HepG2 (cell line): ENCODE measurements around the gene NEK6. TPM values are rescaled to one million over a fixed set of nuclear protein-coding genes. Genes with fewer than 3 reads are reported as not detected.

Source experiments
- DNMT3B ChIP-seq: conservative IDR thresholded peaks from 2 replicates; pipeline ENCODE4 v1.6.1; 2016; ENCODE audit warnings: missing biosample characterization, control low read depth
- HDAC2 ChIP-seq: sonication (generic); formaldehyde crosslinking; IDR thresholded peaks from 2 replicates; pipeline ENCODE4 v1.4.0; 2020; ENCODE audit warnings: missing genetic modification reagents
- ISL2 ChIP-seq: sonication (generic); formaldehyde crosslinking; IDR thresholded peaks from 2 replicates; pipeline ENCODE4 v1.5.0; 2020; ENCODE audit warnings: missing genetic modification reagents
- MLXIP ChIP-seq: sonication (generic); formaldehyde crosslinking; IDR thresholded peaks from 2 replicates; pipeline ENCODE4 v1.9.0; 2021; ENCODE audit warnings: missing genetic modification reagents, borderline replicate concordance
- PBX3 ChIP-seq: sonication (generic); formaldehyde crosslinking; IDR thresholded peaks from 2 replicates; pipeline ENCODE4 v1.8.1; 2023; ENCODE audit warnings: missing genetic modification reagents, inconsistent platforms, borderline replicate concordance
- POLR2AphosphoS5 ChIP-seq: IDR thresholded peaks from 2 replicates; pipeline ENCODE4 v1.6.1; 2012; ENCODE audit warnings: low read depth, low read length
- PPARG ChIP-seq: conservative IDR thresholded peaks from 2 replicates; pipeline ENCODE4 v1.6.1; 2016; ENCODE audit warnings: missing biosample characterization, missing genetic modification reagents
- SOX6 ChIP-seq, 2 experiments: fragments of 450-650 bp in 1 of 2; sonication (generic) in 1 of 2; formaldehyde crosslinking in 1 of 2; IDR thresholded peaks; 2 replicates each; pipeline versions ENCODE4 v1.4.0 to v1.6.1; 2017 to 2020; ENCODE audit warnings: antibody characterized with exemption in 1 of 2, mild to moderate bottlenecking in 1 of 2, missing genetic modification reagents in 1 of 2
- TEAD3 ChIP-seq: optimal IDR thresholded peaks from 2 replicates; pipeline ENCODE3; 2016; ENCODE audit warnings: borderline replicate concordance
- TP53 ChIP-seq: sonication (generic); formaldehyde crosslinking; conservative IDR thresholded peaks from 2 replicates; pipeline ENCODE4 v1.4.0; 2020; ENCODE audit warnings: missing genetic modification reagents
- ZC3H4 ChIP-seq: sonication (generic); formaldehyde crosslinking; IDR thresholded peaks from 2 replicates; pipeline ENCODE4 v1.4.0; 2020; ENCODE audit warnings: missing genetic modification reagents, borderline replicate concordance
- ZFP41 ChIP-seq: sonication (generic); formaldehyde crosslinking; IDR thresholded peaks from 2 replicates; pipeline ENCODE4 v1.4.0; 2020; ENCODE audit warnings: mild to moderate bottlenecking, missing genetic modification reagents, borderline replicate concordance
- ZFY ChIP-seq: sonication (generic); formaldehyde crosslinking; IDR thresholded peaks from 2 replicates; pipeline ENCODE4 v1.4.0; 2020; ENCODE audit warnings: missing genetic modification reagents
- ZNF235 ChIP-seq: sonication (generic); formaldehyde crosslinking; IDR thresholded peaks from 2 replicates; pipeline ENCODE4 v1.8.1; 2023; ENCODE audit warnings: mild to moderate bottlenecking, missing genetic modification reagents, borderline replicate concordance
- ZNF24 ChIP-seq: fragments of 450-650 bp; IDR thresholded peaks from 2 replicates; pipeline ENCODE4 v1.6.1; 2017; ENCODE audit warnings: antibody characterized with exemption, mild to moderate bottlenecking
- ZNF34 ChIP-seq: sonication (generic); formaldehyde crosslinking; IDR thresholded peaks from 2 replicates; pipeline ENCODE4 v1.4.0; 2020; ENCODE audit warnings: mild to moderate bottlenecking, missing genetic modification reagents, borderline replicate concordance
- ZNF720 ChIP-seq: sonication (generic); formaldehyde crosslinking; IDR thresholded peaks from 2 replicates; pipeline ENCODE4 v1.4.0; 2020; ENCODE audit warnings: missing genetic modification reagents
- ZSCAN31 ChIP-seq: sonication (generic); formaldehyde crosslinking; IDR thresholded peaks from 2 replicates; pipeline ENCODE4 v1.5.0; 2020; ENCODE audit warnings: low read depth, mild to moderate bottlenecking, missing genetic modification reagents
- polyA plus RNA-seq, 8 experiments: library from polyadenylated mRNA; depleted of rRNA in 3 of 8; stranded (reverse) in 7 of 8; unstranded in 1 of 8; fragments of >200 nt; fragmentation: Illumina TruSeq in 4 of 8; extraction: Trizol in 4 of 8; gene quantifications; 2 replicates each; pipeline versions ENCODE4 v1.2.1 to v1.2.3, GENCODE V29; 2011 to 2016; ENCODE audit warnings: low read depth in 4 of 8, missing spikeins in 1 of 8, mixed read lengths in 1 of 8; ENCODE audit not compliant: insufficient read depth in 1 of 8
- total RNA-seq, 5 experiments: library from RNA; depleted of rRNA; stranded (reverse); fragments of >200 nt; fragmentation: Illumina TruSeq; extraction: Trizol; gene quantifications; 2 replicates each; pipeline ENCODE4 v1.2.3, GENCODE V29; 2016; ENCODE audit warnings: low read depth in 1 of 5
- TF ChIP-seq, protein P1 (sequence below): sonication (generic); formaldehyde crosslinking; IDR thresholded peaks from 2 replicates; pipeline ENCODE4 v1.4.0; 2020; ENCODE audit warnings: missing genetic modification reagents
- TF ChIP-seq, protein P2 (sequence below): sonication (generic); formaldehyde crosslinking; IDR thresholded peaks from 2 replicates; pipeline ENCODE4 v1.4.0; 2020; ENCODE audit warnings: mild to moderate bottlenecking, missing genetic modification reagents
- TF ChIP-seq, protein P3 (sequence below): sonication (generic); formaldehyde crosslinking; conservative IDR thresholded peaks from 2 replicates; pipeline ENCODE4 v1.8.1; 2023; ENCODE audit warnings: missing genetic modification reagents

The NEK6 gene
- total and polyA plus RNA-seq, 2 of the 13 experiments (the other 11 are each of a cell fraction or from before 2014, with no cell fraction given), result 30.4 to 119 TPM

DNA sequence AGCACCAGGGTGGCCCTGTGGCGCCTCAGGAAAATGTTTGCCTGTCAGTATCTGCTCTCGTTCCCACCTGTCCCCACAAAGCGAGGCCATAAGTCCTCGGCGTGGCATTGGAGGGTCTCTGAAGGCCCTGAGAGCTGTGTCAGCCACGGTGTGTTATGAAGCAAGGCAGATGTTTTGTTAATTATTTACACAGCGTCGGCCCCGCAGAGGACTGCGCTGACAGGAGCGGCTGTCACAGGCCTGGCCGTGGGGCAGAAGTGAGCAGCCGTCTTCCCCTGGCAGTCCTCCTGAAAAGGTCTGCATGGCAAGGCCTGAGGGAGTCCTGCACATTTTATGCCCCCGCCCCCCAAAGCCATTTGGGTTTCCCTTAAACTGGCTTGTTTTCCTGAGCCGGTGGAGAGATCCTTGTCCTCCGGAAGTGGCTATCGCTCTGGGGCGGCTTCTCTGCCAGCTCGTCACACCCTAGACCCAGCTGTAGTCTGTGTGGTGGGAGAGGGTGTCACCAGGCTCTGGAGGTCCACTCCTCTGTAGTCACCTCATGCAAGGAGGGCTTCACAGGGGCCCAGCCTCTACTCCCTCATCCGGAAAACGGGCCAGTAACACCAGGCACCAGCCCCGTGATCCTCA lies 6.2 kb downstream of the NEK6 start (continued):
- TF ChIP-seq MLXIP (CRISPR knock-in tag), result no peak
- TF ChIP-seq, protein P1, sequence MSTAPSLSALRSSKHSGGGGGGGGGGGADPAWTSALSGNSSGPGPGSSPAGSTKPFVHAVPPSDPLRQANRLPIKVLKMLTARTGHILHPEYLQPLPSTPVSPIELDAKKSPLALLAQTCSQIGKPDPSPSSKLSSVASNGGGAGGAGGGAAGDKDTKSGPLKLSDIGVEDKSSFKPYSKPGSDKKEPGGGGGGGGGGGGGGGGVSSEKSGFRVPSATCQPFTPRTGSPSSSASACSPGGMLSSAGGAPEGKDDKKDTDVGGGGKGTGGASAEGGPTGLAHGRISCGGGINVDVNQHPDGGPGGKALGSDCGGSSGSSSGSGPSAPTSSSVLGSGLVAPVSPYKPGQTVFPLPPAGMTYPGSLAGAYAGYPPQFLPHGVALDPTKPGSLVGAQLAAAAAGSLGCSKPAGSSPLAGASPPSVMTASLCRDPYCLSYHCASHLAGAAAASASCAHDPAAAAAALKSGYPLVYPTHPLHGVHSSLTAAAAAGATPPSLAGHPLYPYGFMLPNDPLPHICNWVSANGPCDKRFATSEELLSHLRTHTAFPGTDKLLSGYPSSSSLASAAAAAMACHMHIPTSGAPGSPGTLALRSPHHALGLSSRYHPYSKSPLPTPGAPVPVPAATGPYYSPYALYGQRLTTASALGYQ, result no peak
- no peak for TF ChIP-seq ZNF34 (CRISPR knock-in tag)
- TF ChIP-seq POLR2AphosphoS5, result no peak
- TF ChIP-seq ZSCAN31, result no peak
- TF ChIP-seq ISL2 (CRISPR knock-in tag), result no peak
- TF ChIP-seq TP53 (CRISPR knock-in tag), result no peak
- no peak for TF ChIP-seq ZNF235 (CRISPR knock-in tag)
- peak; percentile 59; the same call in 1 of the 2 replicates for TF ChIP-seq ZFY (CRISPR knock-in tag)
- no peak for TF ChIP-seq ZFP41 (CRISPR knock-in tag)
- no peak for TF ChIP-seq ZNF720 (CRISPR knock-in tag)
- TF ChIP-seq, protein P2, sequence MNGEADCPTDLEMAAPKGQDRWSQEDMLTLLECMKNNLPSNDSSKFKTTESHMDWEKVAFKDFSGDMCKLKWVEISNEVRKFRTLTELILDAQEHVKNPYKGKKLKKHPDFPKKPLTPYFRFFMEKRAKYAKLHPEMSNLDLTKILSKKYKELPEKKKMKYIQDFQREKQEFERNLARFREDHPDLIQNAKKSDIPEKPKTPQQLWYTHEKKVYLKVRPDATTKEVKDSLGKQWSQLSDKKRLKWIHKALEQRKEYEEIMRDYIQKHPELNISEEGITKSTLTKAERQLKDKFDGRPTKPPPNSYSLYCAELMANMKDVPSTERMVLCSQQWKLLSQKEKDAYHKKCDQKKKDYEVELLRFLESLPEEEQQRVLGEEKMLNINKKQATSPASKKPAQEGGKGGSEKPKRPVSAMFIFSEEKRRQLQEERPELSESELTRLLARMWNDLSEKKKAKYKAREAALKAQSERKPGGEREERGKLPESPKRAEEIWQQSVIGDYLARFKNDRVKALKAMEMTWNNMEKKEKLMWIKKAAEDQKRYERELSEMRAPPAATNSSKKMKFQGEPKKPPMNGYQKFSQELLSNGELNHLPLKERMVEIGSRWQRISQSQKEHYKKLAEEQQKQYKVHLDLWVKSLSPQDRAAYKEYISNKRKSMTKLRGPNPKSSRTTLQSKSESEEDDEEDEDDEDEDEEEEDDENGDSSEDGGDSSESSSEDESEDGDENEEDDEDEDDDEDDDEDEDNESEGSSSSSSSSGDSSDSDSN, result peak; percentile 57; the same call in 1 of the 2 replicates
- no peak for TF ChIP-seq ZC3H4
- no peak for TF ChIP-seq PBX3 (CRISPR knock-in tag)
- no peak for TF ChIP-seq DNMT3B (CRISPR knock-in tag)
- peak; percentile 42 for TF ChIP-seq TEAD3
- no peak for TF ChIP-seq SOX6 (IDR thresholded peaks at IDR 0.05)
- TF ChIP-seq SOX6 (CRISPR knock-in tag; IDR thresholded peaks at IDR 0.05), result peak; percentile 52
- no peak; the same call in 1 of the 2 replicates for TF ChIP-seq HDAC2 (CRISPR knock-in tag)
- no peak for TF ChIP-seq PPARG (CRISPR knock-in tag)
- TF ChIP-seq ZNF24, result no peak
- TF ChIP-seq, protein P3, sequence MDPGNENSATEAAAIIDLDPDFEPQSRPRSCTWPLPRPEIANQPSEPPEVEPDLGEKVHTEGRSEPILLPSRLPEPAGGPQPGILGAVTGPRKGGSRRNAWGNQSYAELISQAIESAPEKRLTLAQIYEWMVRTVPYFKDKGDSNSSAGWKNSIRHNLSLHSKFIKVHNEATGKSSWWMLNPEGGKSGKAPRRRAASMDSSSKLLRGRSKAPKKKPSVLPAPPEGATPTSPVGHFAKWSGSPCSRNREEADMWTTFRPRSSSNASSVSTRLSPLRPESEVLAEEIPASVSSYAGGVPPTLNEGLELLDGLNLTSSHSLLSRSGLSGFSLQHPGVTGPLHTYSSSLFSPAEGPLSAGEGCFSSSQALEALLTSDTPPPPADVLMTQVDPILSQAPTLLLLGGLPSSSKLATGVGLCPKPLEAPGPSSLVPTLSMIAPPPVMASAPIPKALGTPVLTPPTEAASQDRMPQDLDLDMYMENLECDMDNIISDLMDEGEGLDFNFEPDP, result no peak
